Mucosa of rectum (tissue), 2 donors: ENCODE data around the gene LYST.
"Not testable (repeated sequence)": the region's sequence is repeated elsewhere in the genome, so short reads cannot be mapped to it uniquely, and the experiment has no call there.

Experiments used
- H3K27ac ChIP-seq, 2 donors: one replicate each; pipeline ENCODE4 v1.7.0; 2013; ENCODE audit warnings: inconsistent platforms in 2 of 2, low read depth in 2 of 2, low read length in 2 of 2
- H3K27me3 ChIP-seq, 2 donors: one replicate each; pipeline ENCODE4 v1.7.0; 2013; ENCODE audit warnings: low read length in 2 of 2; ENCODE audit not compliant: control insufficient read depth in 2 of 2, insufficient read depth in 2 of 2
- H3K36me3 ChIP-seq, 2 donors: one replicate each; pipeline ENCODE4 v1.7.0; 2013; ENCODE audit warnings: low read length in 2 of 2; ENCODE audit not compliant: control insufficient read depth in 2 of 2, insufficient read depth in 2 of 2
- H3K4me1 ChIP-seq, 2 donors: one replicate each; pipeline ENCODE4 v1.7.0; 2013; ENCODE audit warnings: low read length in 2 of 2, mild to moderate bottlenecking in 1 of 2; ENCODE audit not compliant: control insufficient read depth in 2 of 2, insufficient read depth in 2 of 2
- H3K4me3 ChIP-seq, 2 donors: one replicate each; pipeline ENCODE4 v1.7.0; 2013; ENCODE audit warnings: low read length in 2 of 2
- H3K9ac ChIP-seq, 2 donors: one replicate each; pipeline ENCODE4 v1.7.0; 2013; ENCODE audit warnings: low read length in 2 of 2, low read depth in 1 of 2, mild to moderate bottlenecking in 1 of 2
- H3K9me3 ChIP-seq, 2 donors: one replicate each; pipeline ENCODE4 v1.7.0; 2013; ENCODE audit warnings: low read length in 2 of 2; ENCODE audit not compliant: control insufficient read depth in 2 of 2
- donor health status: healthy.
- donor health status: Normal muscosa, but diverticular disease.

Gene LYST

GRCh38 chr1:235860829-235861228 is 5.9 kb downstream of the LYST start:
- Histone ChIP-seq H3K9me3 (no peaks in the 10 kb centered on the region), H3K4me1 (peaks cover 4 to 7% of the 10 kb centered on the region in 2 donors), H3K9ac (no peak overlapping the region), H3K27ac (no peak overlapping the region), H3K4me3 (no peak overlapping the region), H3K27me3 (no peaks in the 10 kb centered on the region), H3K36me3 (no peaks in the 10 kb centered on the region)

DNA sequence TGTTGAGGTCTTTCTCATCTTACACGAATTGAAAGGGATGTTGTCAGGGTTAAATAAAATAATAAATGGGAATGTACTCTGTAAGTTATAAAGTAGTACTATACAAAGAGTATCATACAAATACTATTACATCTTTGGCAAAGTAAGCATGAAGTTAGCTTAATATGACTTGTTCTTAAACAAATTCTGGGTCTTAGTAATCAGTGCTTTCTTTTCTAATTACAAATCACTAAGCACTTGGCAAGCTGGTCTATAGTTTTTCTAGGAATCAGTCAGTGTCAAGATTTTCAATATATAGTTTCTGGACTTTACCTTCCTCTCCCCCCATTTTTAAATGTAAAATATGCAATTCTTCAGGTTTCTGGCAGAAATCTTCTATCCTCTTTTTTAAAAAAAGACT is 6.9 kb downstream of the LYST start:
- Histone ChIP-seq H3K9ac (no peak overlapping the region), H3K9me3 (no peaks in the 10 kb centered on the region), H3K27ac (no peak overlapping the region), H3K36me3 (no peaks in the 10 kb centered on the region), H3K4me3 (no peak overlapping the region), H3K4me1 (peaks cover 0 to under 1% of the 10 kb centered on the region in 2 donors), H3K27me3 (no peaks in the 10 kb centered on the region)

DNA sequence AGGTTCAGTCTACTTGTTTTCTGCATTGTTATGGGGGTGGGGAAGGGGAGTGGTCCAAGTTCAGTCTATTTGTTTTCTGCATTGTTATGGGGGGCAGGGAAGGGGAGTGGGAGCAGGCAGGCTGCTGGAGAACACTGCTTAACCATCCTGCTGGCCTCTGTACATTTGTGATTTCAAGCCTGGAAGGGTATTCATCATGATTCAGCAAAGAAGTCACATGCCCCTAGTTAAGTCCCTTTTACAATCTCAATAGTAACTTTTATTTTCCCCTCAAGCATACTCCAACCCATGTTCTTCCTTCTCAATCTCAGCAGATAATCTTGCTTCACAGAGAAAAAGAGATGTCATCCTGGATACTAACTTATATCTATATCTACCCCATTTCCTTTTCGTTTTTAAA is 7.9 kb downstream of the LYST start:
- Histone ChIP-seq H3K9ac (no peak overlapping the region), H3K27ac (no peak overlapping the region), H3K4me1 (no peaks in the 10 kb centered on the region), H3K27me3 (no peaks in the 10 kb centered on the region), H3K36me3 (no peaks in the 10 kb centered on the region), H3K4me3 (no peak overlapping the region), H3K9me3 (no peaks in the 10 kb centered on the region)

DNA sequence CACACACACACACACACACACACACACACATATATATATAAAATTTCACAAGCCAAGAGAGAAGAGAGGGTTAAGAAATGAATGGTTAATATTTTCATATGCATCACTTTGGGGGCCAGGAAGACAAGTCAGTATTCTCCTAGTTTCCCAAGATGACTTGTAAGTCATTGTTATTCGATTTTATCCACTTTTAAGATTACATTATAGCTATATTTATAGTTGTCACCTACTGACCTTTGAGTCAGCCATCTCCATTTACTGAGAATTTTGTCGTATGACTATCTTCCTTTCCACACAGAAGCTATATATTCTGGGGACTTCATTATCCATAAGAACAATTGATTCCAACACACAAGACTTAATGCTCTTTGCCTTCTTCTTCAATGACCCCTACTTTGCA is 8.9 kb downstream of the LYST start:
- H3K27ac ChIP-seq = no peak overlapping the region
- H3K36me3 ChIP-seq = no peaks in the 10 kb centered on the region
- no peak overlapping the region for H3K9ac ChIP-seq
- no peaks in the 10 kb centered on the region for H3K4me1 ChIP-seq
- no peak overlapping the region for H3K4me3 ChIP-seq
- H3K27me3 ChIP-seq = no peaks in the 10 kb centered on the region
- H3K9me3 ChIP-seq = no peaks in the 10 kb centered on the region

- no peak overlapping the region for H3K4me3 ChIP-seq
- H3K4me1 ChIP-seq = no peaks in the 10 kb centered on the region
- H3K27ac ChIP-seq = no peak overlapping the region
Observed at GRCh38 chr1:235855811-235856429, 10.8 kb downstream of the LYST start.

DNA sequence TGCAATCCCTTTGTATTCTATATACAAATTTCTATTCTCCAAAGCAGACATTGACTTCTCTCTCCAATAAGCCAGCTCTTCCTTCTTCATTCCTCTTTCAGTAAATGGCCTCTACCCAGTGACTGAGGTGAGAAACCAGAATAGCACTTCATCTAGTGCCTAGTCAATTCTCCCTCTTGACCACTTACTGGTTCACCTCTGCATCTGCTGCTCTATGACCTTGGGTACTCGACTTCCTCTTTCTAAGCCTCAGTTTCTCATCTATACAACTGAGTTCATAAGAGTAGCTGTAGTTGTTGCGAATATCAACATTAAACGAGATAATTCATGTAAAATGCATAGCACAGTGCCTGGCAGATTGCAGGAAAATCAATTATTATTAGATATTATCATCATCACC is 12.4 kb downstream of the LYST start:
- Histone ChIP-seq H3K9ac (no peak overlapping the region), H3K27ac (no peak overlapping the region), H3K27me3 (no peaks in the 10 kb centered on the region), H3K4me1 (no peaks in the 10 kb centered on the region), H3K4me3 (no peak overlapping the region), H3K36me3 (no peaks in the 10 kb centered on the region), H3K9me3 (no peaks in the 10 kb centered on the region)

More at GRCh38 chr1:235855811-235856429, 10.8 kb downstream of the LYST start:
- Histone ChIP-seq H3K9me3 (no peaks in the 10 kb centered on the region), H3K9ac (no peak overlapping the region), H3K27me3 (no peaks in the 10 kb centered on the region), H3K36me3 (no peaks in the 10 kb centered on the region)

- H3K27me3 ChIP-seq = no peaks in the 10 kb centered on the region
- no peaks in the 10 kb centered on the region for H3K36me3 ChIP-seq
- H3K4me3 ChIP-seq = no peak overlapping the region
- H3K4me1 ChIP-seq = no peaks in the 10 kb centered on the region
- H3K9me3 ChIP-seq = no peaks in the 10 kb centered on the region
- H3K9ac ChIP-seq = no peak overlapping the region
- no peak overlapping the region for H3K27ac ChIP-seq
Observed at GRCh38 chr1:235853653-235854052, 13.1 kb downstream of the LYST start.

DNA sequence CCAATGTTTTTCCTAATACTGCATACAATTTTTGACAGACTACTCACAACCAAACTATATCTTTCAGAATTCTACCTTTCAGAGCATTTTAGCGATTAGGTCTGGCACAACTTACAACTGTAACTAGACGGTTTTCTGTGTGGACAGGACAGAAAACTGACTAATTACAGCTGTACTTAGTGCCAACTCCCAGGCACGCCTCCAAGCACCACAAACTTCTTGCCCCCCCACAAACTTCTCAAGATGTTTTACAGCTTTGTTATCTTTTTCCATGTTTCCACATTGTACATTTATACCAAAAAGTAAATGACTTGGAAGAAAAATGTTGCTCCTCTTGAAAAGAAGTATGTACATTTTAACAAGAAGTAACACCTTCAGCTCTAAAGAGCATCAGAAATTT is 13.8 kb downstream of the LYST start:
- H3K9me3 ChIP-seq = no peaks in the 10 kb centered on the region
- no peak overlapping the region for H3K27ac ChIP-seq
- H3K27me3 ChIP-seq = no peaks in the 10 kb centered on the region
- no peak overlapping the region for H3K9ac ChIP-seq
- H3K4me1 ChIP-seq = no peaks in the 10 kb centered on the region
- no peak overlapping the region for H3K4me3 ChIP-seq
- no peaks in the 10 kb centered on the region for H3K36me3 ChIP-seq

DNA sequence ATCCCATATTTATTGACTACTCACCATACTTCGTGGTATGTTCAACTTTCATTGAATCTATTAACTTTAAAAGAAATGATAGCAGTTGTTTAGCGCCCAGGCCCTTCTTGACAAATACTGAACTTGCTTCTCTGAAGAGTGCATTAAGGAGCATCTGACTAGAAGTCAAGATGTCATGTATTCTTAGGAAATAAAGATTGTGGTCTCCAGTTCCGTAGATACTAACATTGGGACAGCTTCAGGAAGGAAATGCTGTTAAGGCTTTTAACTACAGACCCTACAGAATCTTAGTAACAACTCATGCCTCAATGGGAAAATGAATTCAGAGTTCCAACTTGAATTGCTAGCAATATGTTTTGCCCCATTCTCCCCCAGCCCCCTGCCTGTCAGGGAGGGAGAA is 14.8 kb downstream of the LYST start:
- no peak overlapping the region for H3K27ac ChIP-seq
- H3K4me1 ChIP-seq = no peaks in the 10 kb centered on the region
- no peak overlapping the region for H3K9ac ChIP-seq
- no peaks in the 10 kb centered on the region for H3K27me3 ChIP-seq
- no peaks in the 10 kb centered on the region for H3K36me3 ChIP-seq
- H3K9me3 ChIP-seq = no peaks in the 10 kb centered on the region
- no peak overlapping the region for H3K4me3 ChIP-seq

GRCh38 chr1:235848251-235848650 is 18.5 kb downstream of the LYST start:
- not testable (repeated sequence) for H3K27me3 ChIP-seq, H3K9ac ChIP-seq, H3K4me3 ChIP-seq, H3K4me1 ChIP-seq, H3K36me3 ChIP-seq, H3K9me3 ChIP-seq, H3K27ac ChIP-seq

- H3K9ac ChIP-seq, H3K9me3 ChIP-seq, H3K27ac ChIP-seq, H3K4me1 ChIP-seq, H3K27me3 ChIP-seq, H3K4me3 ChIP-seq, H3K36me3 ChIP-seq: not testable (repeated sequence)
Observed at GRCh38 chr1:235845656-235846107, 21.0 kb downstream of the LYST start.
